PFSK-1 (cell line): Measurements from ENCODE around the gene STON2.

Source experiments
- FOXP2 ChIP-seq: optimal IDR thresholded peaks from 2 replicates; pipeline ENCODE3; 2011; ENCODE audit warnings: borderline replicate concordance, control low read depth, inconsistent platforms; ENCODE audit not compliant: insufficient read depth; ENCODE audit errors: extremely low read length, extremely low read depth
- POLR2AphosphoS5 ChIP-seq: IDR thresholded peaks from 2 replicates; pipeline ENCODE4 v1.6.1; 2012; ENCODE audit warnings: low read depth, mild to moderate bottlenecking, control low read depth, low read length, moderate library complexity
- REST ChIP-seq, 2 experiments: IDR thresholded peaks; 2 replicates each; pipeline versions ENCODE4 v1.6.1 to v1.8.0; 2011 to 2012; ENCODE audit warnings: low read depth in 2 of 2, low read length in 2 of 2, control low read depth in 1 of 2, inconsistent platforms in 1 of 2, mild to moderate bottlenecking in 1 of 2, moderate library complexity in 1 of 2; ENCODE audit not compliant: insufficient read depth in 1 of 2
- TAF1 ChIP-seq: IDR thresholded peaks from 2 replicates; pipeline ENCODE4 v1.6.1; 2012; ENCODE audit warnings: low read length, control low read depth, borderline replicate concordance; ENCODE audit not compliant: insufficient read depth

- TF ChIP-seq POLR2AphosphoS5 (no peak), FOXP2 (no peak), TAF1 (no peak), REST (IDR thresholded peaks at IDR 0.05; ENCODE audit: insufficient read depth in 1 of 2, low read depth in 2 of 2, low read length in 2 of 2) (no peak)
These were observed 180.2 kb downstream of the STON2 start for GRCh38 chr14:81219759-81220579.
